GM19043 (cell line): Measurements from ENCODE around the gene CCDC77.

Experiments
- ATAC-seq: cut with Tn5 transposase; IDR thresholded peaks from one replicate; pipeline ENCODE4 v1.9.1; 2021; ENCODE audit warnings: low read depth; ENCODE audit not compliant: unreplicated experiment

Gene CCDC77

DNA sequence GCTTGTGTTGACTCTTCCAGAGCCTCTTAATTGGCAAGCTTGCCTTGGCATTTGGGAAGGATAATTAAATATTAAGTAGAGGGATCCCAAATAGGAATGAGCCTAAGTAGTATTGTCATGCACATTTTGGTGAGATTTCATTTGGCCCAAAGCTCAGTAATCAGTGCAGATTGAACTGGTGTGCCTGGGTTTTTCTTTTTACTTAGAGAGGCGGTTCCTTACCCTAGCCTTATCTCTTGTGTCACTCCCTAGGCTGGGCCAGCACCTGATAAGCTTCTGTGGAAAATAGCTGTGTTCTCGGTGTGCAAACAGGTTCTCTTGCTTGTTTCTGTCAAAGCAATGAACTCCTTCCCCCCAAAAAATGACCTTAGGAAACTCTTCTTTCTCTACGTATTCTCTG lies 49.0 kb downstream of the CCDC77 start:
- no peak for ATAC-seq

DNA sequence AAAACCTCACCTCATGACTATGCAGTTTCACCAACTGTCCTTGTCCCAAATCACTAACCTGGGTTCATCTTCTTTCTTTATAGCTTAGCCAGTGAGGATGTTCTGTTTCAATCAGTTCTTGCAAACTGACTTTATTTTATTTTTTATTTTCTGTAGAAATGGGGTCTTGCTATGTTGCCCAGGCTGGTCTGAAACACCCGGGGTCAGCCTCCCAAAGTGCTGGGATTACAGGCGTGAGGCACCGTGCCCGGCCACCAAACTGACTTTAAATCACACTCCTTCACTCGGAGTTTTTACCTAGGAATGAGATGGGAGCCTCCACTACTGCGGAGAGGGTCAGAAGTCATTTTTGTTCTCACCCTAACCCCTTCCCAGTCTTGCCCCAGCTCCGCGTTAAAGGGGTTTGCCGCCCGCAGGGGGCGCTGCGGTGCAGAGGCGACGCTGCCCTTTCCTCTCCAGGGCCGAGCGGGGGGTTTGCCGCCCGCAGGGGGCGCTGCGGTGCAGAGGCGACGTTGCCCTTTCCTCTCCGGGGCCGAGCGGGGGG lies 51.3 kb downstream of the CCDC77 start:
- ATAC-seq, result no peak

DNA sequence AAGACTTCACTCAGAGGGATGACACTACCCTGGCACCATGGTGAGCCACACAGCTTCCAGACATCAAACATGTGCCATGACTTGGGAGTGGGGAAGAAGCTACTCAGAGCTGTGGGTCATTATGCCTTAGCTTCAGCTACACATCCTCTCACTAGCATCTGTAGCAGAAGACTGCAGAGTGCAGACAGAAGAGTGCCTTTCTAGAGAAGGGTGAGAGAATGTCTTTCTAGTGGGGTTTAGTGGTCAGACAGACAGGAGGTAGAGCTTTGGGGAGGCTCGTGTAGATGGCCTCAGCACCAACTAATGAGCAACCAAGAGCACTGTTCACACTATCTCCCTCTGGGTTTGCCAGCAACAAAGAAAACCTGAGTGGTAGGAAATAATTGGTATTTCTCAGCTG lies 53.4 kb downstream of the CCDC77 start:
- no peak for ATAC-seq

DNA sequence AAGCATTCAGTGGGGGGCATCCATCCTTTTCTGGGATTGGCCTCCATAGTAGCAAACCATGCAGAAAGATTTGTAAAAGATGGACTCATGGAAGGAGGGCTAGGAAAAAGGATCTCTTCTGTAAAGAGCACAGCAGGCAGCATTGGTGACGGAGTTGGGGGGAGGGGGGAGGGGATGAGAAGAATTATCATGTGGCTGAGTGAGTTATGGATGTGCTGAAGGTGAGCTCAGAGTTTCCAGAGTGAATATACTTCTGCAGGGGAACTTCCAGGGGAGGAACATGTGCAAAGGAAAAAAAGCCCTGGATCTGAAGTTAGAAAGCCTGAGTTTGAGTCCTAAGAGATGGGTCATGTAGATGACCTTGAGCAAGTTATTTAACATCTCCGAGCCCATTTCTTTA lies 54.4 kb downstream of the CCDC77 start:
- no peak for ATAC-seq

DNA sequence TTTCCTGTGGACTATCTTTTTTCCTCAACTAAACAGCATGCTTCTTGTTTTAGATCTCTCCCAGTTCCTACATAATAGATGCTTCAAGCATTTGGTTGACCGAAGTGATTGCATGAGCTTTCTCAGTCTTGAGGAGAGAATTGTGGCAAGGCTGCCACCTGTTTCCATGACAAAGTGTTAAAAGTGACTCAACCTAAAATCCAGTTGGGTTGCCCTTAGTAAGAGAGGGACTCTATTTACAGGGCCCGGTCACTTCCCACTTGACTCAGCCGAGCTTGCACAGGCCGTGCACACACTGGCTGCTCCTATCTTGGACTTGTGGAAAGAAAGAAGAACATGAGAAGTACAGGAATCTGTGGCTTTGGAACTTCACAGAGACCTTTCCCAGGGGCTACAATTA lies 56.2 kb downstream of the CCDC77 start:
- ATAC-seq, result no peak

DNA sequence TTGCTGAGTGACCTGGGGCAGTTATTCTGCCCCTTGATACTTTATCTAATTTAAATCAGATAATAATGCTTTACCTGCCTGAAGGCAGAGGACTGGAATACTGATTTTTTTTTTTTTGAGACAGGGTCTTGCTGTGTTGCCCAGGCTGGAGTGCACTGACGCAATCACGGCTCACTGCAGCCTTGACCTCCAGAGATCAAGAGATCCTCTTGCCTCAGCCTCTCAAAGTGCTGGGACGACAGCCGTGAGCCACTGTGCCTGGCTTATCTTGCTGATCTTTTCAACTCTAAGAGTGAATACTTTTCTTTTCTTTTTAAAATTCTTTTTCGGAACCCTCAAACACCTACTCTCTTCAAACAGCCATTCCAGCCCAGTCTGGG lies 57.6 kb downstream of the CCDC77 start:
- no peak for ATAC-seq

DNA sequence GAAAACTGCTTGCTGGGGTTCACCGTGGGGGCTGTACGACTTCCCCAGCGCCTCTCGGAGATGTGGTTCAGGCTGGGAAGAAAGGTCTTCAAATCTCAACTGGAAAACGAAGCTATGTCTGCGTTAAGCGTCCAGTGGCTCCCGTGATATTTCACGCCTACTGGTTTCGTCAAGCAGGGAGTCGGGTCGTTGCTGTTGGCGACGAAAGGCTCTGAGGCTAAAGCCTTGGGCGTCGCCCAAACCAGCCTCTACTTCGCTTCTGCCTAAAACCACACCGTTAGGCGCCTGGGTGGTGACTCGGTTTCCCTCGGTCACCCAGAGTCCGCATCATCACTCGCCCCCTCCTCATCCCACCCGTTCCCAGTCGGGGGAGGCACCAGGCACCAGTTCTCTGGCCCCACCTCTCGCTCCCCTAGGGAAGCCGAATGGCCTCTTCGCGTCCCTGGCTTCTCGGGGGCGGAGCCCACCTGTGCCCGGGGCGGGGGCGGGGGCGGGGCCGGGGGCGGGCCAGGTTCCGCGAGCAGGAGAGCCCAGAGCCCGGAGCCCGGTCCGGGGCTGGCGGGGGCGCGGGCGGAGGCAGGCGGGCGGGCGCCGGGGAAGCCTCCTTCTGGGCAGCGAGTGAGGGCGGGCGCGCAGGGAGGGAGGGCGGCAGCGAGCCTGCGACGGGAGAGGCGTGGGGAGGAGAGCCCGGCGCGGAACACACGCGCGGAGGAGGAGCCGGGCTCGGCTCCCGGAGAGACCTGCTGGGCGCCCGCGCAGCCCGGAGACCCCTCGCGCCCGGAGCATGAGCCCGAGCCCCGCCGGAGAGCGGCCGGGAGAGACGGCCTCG lies 58.2 kb downstream of the CCDC77 start, which contains the start of gene B4GALNT3:
B4GALNT3 (plus strand) TSS at position 510 of the 829 bp plus-strand sequence. CDS start 438 bp downstream, outside the sequence.
- ATAC-seq, result no peak

DNA sequence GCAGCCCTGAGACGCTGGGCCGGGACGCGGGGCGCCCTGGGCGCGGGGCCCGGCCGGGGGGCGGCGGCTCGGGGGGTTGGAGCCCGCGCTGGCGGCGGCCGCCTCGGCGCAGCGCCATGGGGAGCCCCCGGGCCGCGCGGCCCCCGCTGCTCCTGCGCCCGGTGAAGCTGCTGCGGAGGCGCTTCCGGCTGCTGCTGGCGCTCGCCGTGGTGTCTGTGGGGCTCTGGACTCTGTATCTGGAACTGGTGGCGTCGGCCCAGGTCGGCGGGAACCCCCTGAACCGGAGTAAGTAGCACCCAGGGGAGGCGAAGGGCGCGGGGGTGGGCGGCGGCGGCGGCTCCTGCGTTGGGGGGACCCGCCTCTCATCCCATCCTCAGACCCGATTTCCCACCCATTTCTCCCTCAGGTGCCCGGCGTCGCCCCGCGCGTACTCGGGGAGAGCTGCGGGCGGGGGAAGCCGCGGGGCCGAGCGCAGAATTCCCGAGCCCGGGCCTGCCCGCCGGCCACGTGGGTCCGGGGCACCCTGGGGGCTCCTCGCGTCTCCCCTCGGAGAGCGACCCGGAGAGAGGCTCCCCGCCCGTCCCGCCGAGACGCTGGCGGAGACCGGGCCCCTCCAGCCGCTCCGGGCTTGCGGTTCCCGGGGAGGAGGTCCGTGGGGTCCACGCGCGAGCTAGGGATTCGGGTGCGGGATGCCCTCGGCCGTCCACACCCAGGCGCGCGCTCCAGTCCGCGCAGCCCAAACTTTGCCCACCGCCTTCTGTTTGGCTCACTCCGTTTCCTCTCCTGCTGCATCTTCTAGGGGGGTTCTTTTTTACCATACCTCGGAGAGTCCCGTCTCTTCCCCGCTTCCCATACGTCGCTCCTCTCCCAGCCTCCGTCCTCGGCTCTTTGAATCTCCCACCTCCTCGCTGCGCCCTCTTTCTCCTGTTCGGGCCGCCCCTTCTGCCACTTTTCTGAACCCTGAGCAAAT lies 59.1 kb downstream of the CCDC77 start:
- no peak for ATAC-seq

DNA sequence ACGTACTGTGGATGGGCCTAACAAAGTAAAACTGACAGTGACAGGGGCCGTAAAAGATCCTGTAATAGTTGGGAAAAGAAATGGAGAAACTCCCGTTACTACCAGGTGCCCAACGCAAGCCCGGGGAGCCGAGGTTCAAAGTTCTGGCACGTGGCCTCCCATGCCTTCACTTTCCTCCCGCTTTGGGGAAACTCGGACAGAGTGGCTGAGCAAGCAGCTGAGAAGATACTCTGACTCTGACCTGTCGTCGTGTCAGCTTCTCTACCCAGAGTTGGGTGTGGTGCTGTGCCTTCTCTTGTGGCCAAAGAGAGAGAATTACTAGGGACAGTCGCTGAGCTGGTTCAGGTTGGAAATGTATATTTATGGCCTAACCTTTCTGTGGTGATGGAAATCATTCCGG lies 60.0 kb downstream of the CCDC77 start:
- no peak for ATAC-seq

DNA sequence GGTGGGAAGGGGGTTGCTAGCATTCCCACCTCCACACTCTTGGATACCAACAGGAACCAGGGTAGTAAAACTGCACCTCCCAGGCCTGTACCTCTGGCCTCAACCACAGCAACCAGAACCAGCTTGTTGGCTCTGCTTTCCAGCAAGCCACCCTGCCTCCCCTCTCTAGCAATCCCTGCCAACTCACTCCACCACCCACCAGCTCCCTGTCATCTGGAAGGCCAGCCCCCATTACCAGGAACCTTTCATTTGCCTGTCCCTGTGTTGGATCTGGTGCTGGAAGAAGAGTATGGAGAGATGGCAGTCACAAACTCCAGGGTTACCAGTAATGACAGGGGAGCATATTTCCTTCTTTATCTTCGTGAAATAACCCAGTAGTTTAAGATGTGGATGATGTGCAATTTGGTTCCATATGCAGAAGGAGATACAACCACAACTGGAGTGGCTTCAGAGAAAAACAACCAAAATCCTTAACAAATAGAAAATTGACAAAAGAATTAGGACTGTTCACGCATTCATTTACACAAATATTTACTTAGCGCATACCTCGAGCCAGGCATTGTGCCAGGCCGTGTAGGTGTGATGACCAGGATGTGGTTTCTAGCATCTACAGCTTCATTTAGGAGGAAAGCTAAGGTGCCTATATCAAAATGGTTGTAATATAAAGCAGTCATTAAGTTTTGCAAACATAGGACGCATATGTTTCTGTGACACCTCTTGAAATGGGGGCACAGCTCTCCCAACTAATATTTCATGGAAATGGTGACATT lies 61.7 kb downstream of the CCDC77 start:
- no peak for ATAC-seq

DNA sequence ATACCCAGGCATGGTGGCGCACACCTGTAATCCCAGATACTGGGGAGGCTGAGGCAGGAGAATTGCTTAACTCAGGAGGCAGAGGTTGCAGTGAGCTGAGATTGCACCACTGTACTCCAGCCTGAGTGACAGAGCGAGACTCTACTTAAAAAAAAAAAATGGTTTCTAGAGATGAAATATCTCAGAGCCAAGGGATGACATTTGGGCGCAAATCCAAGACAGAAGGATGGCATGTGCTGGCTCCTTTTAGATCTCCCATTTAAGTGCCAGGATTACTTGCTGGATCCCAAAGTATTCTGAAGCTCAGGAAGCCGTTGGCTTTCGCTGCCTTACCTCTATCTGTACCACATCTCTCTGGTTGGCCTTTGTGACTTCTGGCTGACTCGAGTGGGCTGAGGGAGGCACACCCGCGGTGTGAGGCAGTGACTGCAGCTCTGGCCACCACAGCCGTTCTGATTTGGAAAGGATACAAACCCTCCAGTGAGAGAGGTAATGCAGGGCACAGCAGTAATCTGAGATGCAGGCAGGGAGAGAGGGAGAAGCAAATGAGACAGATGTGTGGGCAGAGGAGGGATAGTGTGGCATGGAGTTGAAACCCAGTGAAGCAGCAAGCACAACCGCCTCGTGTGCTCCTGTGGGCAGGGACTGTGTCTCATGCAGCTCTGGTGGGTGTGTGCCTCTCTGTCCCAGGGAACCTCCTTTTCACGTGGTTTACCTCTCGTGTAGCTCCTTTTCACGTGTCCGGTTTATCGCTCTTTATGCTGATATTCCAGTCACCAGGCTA lies 63.2 kb downstream of the CCDC77 start:
- no peak for ATAC-seq

DNA sequence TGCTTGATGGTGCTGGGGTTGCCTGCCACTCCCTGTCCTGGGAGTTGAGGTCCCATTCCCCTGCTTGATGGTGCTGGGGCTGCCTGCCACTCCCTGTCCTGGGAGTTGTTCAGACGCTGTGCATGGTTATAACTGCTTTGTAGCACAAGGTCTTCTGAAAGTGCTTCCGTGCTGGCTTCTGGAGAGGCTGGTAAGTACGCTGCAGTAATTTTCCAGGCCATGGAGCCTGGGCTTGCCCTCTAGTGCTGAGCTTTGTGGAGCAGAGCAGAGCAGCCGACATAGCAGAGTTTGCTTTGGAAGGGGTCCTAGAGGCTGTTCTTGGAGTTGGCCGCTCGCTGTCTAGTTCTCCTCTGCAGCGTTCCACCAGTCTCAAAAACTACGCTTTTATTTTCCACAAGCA lies 64.6 kb downstream of the CCDC77 start:
- ATAC-seq, result no peak

DNA sequence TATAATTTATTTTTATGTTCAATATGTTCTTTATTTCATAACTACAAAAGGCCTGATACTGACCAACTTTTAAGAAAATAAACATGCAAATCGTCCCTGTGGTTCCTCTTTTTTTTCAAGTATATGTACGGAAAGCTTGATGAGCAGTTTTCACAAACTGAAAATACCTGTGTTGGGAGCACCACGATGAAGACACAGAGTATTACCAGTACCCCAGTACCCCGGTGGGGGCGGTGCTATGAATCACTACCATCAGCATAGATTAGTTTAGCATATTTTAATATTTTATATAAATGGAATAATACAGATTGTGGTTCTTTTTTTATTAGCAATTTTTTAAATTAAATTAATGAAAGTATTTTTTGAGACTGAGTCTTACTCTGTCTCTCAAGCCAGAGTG lies 65.3 kb downstream of the CCDC77 start:
- no peak for ATAC-seq

DNA sequence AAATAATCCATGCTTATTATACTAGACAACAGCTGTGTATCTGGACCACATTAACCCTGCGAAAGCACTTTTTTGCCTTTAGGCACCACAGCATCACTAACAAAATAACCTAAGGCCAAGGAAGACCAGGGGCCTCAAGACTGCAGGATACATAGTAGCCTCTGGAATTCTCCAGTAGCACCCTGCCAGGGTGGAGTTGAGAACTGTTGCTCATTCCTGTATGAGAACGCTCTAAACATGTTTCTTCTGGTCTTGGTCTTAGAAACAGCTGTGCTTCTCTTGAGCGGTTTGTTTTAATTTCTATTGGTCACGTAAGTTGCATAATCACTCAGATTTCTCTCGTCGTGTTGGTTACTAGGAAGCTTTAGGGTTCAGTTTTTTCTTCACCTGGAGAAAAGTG lies 66.1 kb downstream of the CCDC77 start:
- no peak for ATAC-seq

DNA sequence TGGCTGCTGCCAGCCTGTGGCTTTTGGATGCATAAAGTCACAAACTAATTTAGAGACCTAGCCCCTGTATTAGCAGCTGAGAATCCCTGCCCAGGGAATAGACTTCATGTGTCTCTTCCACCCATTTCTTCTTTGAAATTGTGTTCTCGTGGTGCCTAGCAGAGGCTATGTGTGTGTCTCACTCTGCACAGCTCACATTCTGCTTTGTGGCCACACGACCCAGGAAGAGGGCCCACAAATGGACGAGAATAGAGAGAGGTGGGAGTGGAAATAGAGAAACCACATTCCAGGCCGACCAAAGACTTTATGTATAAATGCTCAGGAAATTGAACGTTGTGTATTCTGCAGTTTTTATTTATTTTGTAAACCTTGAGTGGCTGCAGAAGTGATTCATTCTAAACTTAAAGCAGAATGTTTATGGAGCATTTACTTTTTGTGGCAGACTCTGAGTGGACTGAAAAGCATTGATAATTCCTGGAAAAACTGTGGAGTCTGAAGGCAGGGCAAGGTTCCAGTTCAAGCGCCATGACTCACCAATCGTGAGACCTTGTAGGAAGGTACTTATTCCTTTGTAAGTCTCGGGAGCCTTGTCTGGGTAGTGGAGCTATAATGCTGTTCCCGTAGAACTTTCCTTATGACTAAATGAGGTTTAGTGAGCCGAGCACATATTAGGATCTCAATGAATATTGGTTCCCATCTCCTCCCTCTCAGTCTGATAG lies 67.4 kb downstream of the CCDC77 start:
- ATAC-seq, result no peak

DNA sequence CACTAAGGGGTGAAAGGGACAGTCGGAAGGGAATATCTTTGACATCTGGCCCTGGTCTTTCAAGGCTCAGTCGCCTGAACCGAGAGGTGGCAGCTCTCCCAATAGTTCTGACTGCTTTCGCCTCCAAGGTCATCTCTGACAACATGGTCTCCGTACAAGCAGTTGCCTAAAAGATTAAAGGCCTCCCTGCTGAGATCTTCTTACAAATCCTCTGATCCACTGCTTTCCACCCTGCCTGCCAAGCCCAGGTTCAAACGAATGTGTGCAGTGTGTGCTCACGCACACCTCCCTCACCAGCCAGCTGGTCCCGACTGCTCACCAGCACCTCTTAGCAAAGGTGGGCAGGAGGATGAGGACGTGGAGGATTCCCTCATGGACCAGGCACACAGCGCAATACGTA lies 68.7 kb downstream of the CCDC77 start:
- ATAC-seq, result no peak

DNA sequence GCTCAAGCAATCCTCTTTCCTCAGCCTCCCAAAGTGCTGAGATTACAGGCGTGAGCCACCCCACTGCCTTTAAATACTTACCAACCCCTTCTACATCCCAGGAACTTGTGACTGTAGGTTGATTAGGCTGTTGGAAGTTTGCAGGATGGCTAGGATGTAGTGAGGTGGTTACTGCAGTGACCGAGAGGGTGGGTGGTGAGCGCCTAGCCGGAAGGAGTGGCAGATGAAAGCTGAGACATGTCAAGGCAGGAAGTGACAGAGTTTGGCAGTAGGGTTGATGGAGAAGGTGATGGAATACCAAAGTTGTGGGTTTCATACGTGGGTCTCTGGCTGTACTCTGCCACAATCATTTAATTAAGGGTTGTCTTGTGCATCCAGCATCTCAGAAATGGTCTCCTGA lies 71.8 kb downstream of the CCDC77 start:
- ATAC-seq, result no peak

DNA sequence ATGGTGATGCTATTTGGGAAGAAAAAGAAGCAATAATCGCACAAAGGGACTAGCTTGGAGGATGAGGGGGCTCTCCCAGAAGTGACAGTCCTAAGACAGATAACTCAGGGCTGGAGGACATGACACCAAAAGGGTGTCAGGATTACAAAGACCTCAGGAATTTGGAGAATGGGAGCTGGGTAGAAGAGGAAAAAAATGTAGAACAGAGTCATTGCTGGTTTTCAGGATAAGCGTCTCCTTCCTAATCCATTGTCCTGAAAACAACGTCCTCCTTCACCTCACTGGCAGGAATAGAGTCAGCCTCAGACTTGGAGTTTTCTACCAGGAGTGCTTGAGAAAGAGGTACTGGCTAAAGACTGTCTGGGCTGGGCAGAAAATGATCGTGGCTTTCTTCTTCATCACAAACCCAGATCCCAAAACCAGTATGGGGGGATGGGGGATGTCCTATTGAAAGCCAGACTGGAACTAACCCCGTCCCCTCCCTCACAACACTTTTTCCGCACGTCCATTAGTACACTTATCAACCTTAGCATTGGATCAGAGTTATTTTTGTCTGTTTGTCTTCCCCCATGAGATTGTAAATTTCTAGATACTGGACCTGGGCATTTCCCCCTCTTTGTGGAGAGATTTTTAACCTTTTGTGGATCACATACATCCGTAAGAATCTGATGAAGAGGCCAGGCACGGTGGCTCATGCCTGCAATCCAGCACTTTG lies 72.6 kb downstream of the CCDC77 start:
- ATAC-seq, result no peak
